HCT116 (cell line): ENCODE measurements around the gene ARVCF. TPM values are rescaled to one million over a fixed set of nuclear protein-coding genes. Genes with fewer than 3 reads are reported as not detected.

ENCODE experiments used
- ATAC-seq: fragments of 200-7000 bp; cut with Tn5 transposase; 2 replicates; pipeline ENCODE4 v1.9.1; 2020; ENCODE audit warnings: mild to moderate bottlenecking, moderate library complexity
- BruUV-seq: library from RNA; stranded (reverse); fragments of 400-500 nt; replicated peaks from 2 replicates; lab custom pipeline; 2021; lab: Mats Ljungman, UMichigan
- CTCF ChIA-PET: fragments of 300-600 bp; sonication (Branson Sonifier 250); formaldehyde crosslinking; loops from one replicate; lab custom pipeline; 2021; ENCODE audit warnings: antibody characterized with exemption; lab: Charles Lee
- POLR2A ChIA-PET: fragments of 300-600, 350-600 bp; sonication (Branson Sonifier 250); formaldehyde crosslinking; loops from one replicate; lab custom pipeline; 2021; ENCODE audit warnings: antibody characterized with exemption; lab: Charles Lee
- RAD21 ChIA-PET, 2 experiments: fragments of 300-600 bp; sonication (Branson Sonifier 250); formaldehyde crosslinking; loops; one replicate each; lab custom pipeline; 2023; ENCODE audit warnings: low total read pairs in 2 of 2; ENCODE audit not compliant: uncharacterized antibody in 2 of 2, unreplicated experiment in 2 of 2, low non-redundant PET in 1 of 2; lab: Charles Lee
- DNase-seq: peaks from one replicate; pipeline ENCODE4 v3.0.0-alpha.2; 2010; ENCODE audit warnings: low read depth, low spot score
- H2AFZ ChIP-seq: fragments of 200-600 bp; shearing (Covaris generic), sonication (generic); 2 replicates; pipeline ENCODE4 v1.6.1; 2017; ENCODE audit warnings: low read depth, mixed run types, mixed read lengths, antibody characterized with exemption, low read length; ENCODE audit not compliant: poor library complexity, severe bottlenecking
- H3K27ac ChIP-seq: 2 replicates; pipeline ENCODE4 v1.5.1; 2012; ENCODE audit warnings: low read depth, low read length
- H3K27me3 ChIP-seq: fragments of 200-600 bp; sonication (generic); 2 replicates; pipeline ENCODE4 v1.6.1; 2016; ENCODE audit warnings: mixed run types, low read length, mixed read lengths; ENCODE audit not compliant: insufficient read depth
- H3K36me3 ChIP-seq, 2 experiments: fragments of 200-500 bp in 1 of 2; fragments of 200-600 bp in 1 of 2; sonication (Bioruptor generic) in 1 of 2; sonication (generic) in 1 of 2; 2 replicates each; pipeline versions ENCODE4 v1.5.1 to v1.6.1; 2014 to 2016; ENCODE audit warnings: low read length in 2 of 2, inconsistent platforms in 1 of 2, mixed read lengths in 1 of 2, mixed run types in 1 of 2; ENCODE audit not compliant: insufficient read depth in 2 of 2, control insufficient read depth in 1 of 2
- H3K4me1 ChIP-seq, 2 experiments: fragments of 200-600 bp in 1 of 2; sonication (generic) in 1 of 2; 2 replicates each; pipeline versions ENCODE4 v1.5.1 to v1.6.1; 2012 to 2017; ENCODE audit warnings: low read length in 2 of 2, inconsistent platforms in 1 of 2, mild to moderate bottlenecking in 1 of 2, mixed read lengths in 1 of 2, mixed run types in 1 of 2, moderate library complexity in 1 of 2; ENCODE audit not compliant: insufficient read depth in 2 of 2, control insufficient read depth in 1 of 2
- H3K4me2 ChIP-seq: fragments of 200-600 bp; sonication (generic); 2 replicates; pipeline ENCODE4 v1.6.1; 2017; ENCODE audit warnings: mixed run types, low read length, mixed read lengths
- H3K4me3 ChIP-seq, 2 experiments: fragments of 200-600 bp in 1 of 2; sonication (generic) in 1 of 2; replicated peaks in 1 of 2; 2 replicates each; pipeline ENCODE4 v1.5.1; 2011 to 2016; ENCODE audit warnings: low read length in 2 of 2, control low read depth in 1 of 2, low read depth in 1 of 2, mild to moderate bottlenecking in 1 of 2, mixed read lengths in 1 of 2, mixed run types in 1 of 2
- H3K79me2 ChIP-seq: fragments of 200-600 bp; sonication (generic); 2 replicates; pipeline ENCODE4 v1.6.1; 2017; ENCODE audit warnings: mild to moderate bottlenecking, mixed run types, low read length, moderate library complexity, mixed read lengths; ENCODE audit not compliant: insufficient read depth
- H3K9ac ChIP-seq: fragments of 200-600 bp; sonication (generic); 2 replicates; pipeline ENCODE4 v1.6.1; 2016; ENCODE audit warnings: low read length, mixed read lengths
- H3K9me2 ChIP-seq: fragments of 200-600 bp; sonication (generic), shearing (Covaris generic); 2 replicates; pipeline ENCODE4 v1.6.1; 2017; ENCODE audit warnings: mixed run types, mild to moderate bottlenecking, moderate library complexity; ENCODE audit not compliant: insufficient read depth
- H3K9me3 ChIP-seq, 2 experiments: fragments of 200-500 bp in 1 of 2; fragments of 200-600 bp in 1 of 2; sonication (Bioruptor generic) in 1 of 2; sonication (generic) in 1 of 2; 2 replicates each; pipeline ENCODE4 v1.6.1; 2014 to 2017; ENCODE audit warnings: low read length in 2 of 2, mixed read lengths in 2 of 2, inconsistent platforms in 1 of 2, low read depth in 1 of 2, mild to moderate bottlenecking in 1 of 2, mixed run types in 1 of 2, moderate library complexity in 1 of 2; ENCODE audit not compliant: control insufficient read depth in 1 of 2, insufficient read depth in 1 of 2
- H4K20me1 ChIP-seq: fragments of 200-600 bp; sonication (generic), shearing (Covaris generic); 2 replicates; pipeline ENCODE4 v1.6.1; 2017; ENCODE audit warnings: mixed run types, mild to moderate bottlenecking, moderate library complexity; ENCODE audit not compliant: insufficient read depth
- CBX3 ChIP-seq: IDR thresholded peaks from 2 replicates; pipeline ENCODE4 v1.6.1; 2012; ENCODE audit warnings: low read depth
- EGR1 ChIP-seq: IDR thresholded peaks from 2 replicates; pipeline ENCODE4 v1.6.1; 2012; ENCODE audit warnings: low read depth
- EZH2phosphoT487 ChIP-seq: fragments of 200-600 bp; IDR thresholded peaks from 2 replicates; pipeline ENCODE4 v1.6.1; 2018; ENCODE audit warnings: antibody characterized with exemption, borderline replicate concordance
- FOSL1 ChIP-seq: IDR thresholded peaks from 2 replicates; pipeline ENCODE4 v1.6.1; 2012; ENCODE audit warnings: low read depth
- JUND ChIP-seq: IDR thresholded peaks from 2 replicates; pipeline ENCODE4 v1.6.1; 2012
- TCF7L2 ChIP-seq: IDR thresholded peaks from 2 replicates; pipeline ENCODE4 v1.7.0; 2011; ENCODE audit warnings: borderline replicate concordance, inconsistent platforms; ENCODE audit not compliant: insufficient read depth, insufficient read length; ENCODE audit errors: extremely low read depth
- ZNF274 ChIP-seq: fragments of 200-500 bp; sonication (Bioruptor generic); IDR thresholded peaks from 2 replicates; pipeline ENCODE4 v1.6.1; 2014; ENCODE audit warnings: mild to moderate bottlenecking, low read depth, low read length, inconsistent platforms
- intact Hi-C: fragments of 100-400 bp; cut with micrococcal nuclease; formaldehyde crosslinking; loops from 2 replicates; pipeline ENCODE4 v1.10.0; 2022
- total RNA-seq: library from RNA; stranded (reverse); gene quantifications from one replicate; pipeline ENCODE4 v1.2.1, GENCODE V29; 2021; ENCODE audit not compliant: unreplicated experiment
- TF ChIP-seq, protein P1 (sequence below): IDR thresholded peaks from 2 replicates; pipeline ENCODE4 v1.6.1; 2012
- TF ChIP-seq, protein P2 (sequence below): IDR thresholded peaks from 2 replicates; pipeline ENCODE4 v1.6.1; 2011; ENCODE audit warnings: mild to moderate bottlenecking, low read length, moderate library complexity; ENCODE audit not compliant: insufficient replicate concordance; ENCODE audit errors: extremely low read depth
- TF ChIP-seq, protein P3 (sequence below): IDR thresholded peaks from 2 replicates; pipeline ENCODE4 v1.6.1; 2012
- TF ChIP-seq, protein P4 (sequence below), 3 experiments: fragments of 200-600 bp in 1 of 3; sonication (generic) in 1 of 3; IDR thresholded peaks in 2 of 3; conservative IDR thresholded peaks in 1 of 3; 2 replicates each; pipeline ENCODE4 v1.5.1; 2012 to 2017; ENCODE audit warnings: low read depth in 2 of 3, low read length in 2 of 3, antibody characterized with exemption in 1 of 3, borderline replicate concordance in 1 of 3, control low read depth in 1 of 3, mild to moderate bottlenecking in 1 of 3, mixed read lengths in 1 of 3, mixed run types in 1 of 3, moderate library complexity in 1 of 3; ENCODE audit not compliant: insufficient read depth in 1 of 3

ARVCF gene
- total RNA-seq, 1 experiment from 2014 or later = 42.8 TPM

DNA sequence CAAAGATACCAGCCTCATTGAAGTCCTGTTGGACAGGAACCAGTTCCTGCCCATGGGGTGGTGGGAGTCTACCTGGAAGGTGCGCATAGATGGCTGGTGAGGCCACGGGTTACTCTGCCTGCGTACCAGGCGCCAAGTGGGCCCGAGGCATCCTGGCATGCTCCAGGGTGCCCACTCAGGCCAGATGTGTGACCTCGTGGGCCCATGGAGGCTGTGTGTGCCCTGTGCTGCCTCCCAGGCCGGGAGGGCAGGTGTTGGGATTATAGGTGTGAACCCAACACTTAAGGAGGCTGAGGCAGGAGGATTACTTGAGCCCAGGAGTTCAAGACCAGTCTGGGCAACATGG lies 27.3 kb upstream of the ARVCF start:
- Histone ChIP-seq H3K27ac (no peak overlapping the region), H3K36me3 (peaks cover 0 to 11% of the 10 kb centered on the region in 2 experiments; a peak in 2 of 4 replicates), H3K79me2 (no peaks in the 10 kb centered on the region), H3K4me1 (no peaks in the 10 kb centered on the region), H3K4me2 (no peak overlapping the region), H3K9me3 (no peaks in the 10 kb centered on the region), H3K4me3 (no peak overlapping the region), H4K20me1 (no peaks in the 10 kb centered on the region), H3K9me2 (no peaks in the 10 kb centered on the region), H3K27me3 (no peaks in the 10 kb centered on the region), H2AFZ (no peak overlapping the region), H3K9ac (no peak overlapping the region)
- no peak for DNase-seq
- ChIA-PET POLR2A (no interaction called here), CTCF (no interaction called here), RAD21 (no interaction called here)
- ATAC-seq = no peak
- intact Hi-C loops = no loop called here
- TF ChIP-seq TCF7L2 = no peak
- TF ChIP-seq EGR1 = no peak
- TF ChIP-seq, protein P1, sequence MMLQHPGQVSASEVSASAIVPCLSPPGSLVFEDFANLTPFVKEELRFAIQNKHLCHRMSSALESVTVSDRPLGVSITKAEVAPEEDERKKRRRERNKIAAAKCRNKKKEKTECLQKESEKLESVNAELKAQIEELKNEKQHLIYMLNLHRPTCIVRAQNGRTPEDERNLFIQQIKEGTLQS = no peak
- TF ChIP-seq, protein P2, sequence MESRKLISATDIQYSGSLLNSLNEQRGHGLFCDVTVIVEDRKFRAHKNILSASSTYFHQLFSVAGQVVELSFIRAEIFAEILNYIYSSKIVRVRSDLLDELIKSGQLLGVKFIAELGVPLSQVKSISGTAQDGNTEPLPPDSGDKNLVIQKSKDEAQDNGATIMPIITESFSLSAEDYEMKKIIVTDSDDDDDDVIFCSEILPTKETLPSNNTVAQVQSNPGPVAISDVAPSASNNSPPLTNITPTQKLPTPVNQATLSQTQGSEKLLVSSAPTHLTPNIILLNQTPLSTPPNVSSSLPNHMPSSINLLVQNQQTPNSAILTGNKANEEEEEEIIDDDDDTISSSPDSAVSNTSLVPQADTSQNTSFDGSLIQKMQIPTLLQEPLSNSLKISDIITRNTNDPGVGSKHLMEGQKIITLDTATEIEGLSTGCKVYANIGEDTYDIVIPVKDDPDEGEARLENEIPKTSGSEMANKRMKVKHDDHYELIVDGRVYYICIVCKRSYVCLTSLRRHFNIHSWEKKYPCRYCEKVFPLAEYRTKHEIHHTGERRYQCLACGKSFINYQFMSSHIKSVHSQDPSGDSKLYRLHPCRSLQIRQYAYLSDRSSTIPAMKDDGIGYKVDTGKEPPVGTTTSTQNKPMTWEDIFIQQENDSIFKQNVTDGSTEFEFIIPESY = no peak
- TF ChIP-seq JUND = no peak
- TF ChIP-seq, protein P3, sequence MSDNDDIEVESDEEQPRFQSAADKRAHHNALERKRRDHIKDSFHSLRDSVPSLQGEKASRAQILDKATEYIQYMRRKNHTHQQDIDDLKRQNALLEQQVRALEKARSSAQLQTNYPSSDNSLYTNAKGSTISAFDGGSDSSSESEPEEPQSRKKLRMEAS = no peak
- TF ChIP-seq FOSL1 = no peak
- TF ChIP-seq ZNF274 = no peak
- no peak for TF ChIP-seq EZH2phosphoT487
- no peak for TF ChIP-seq CBX3
- TF ChIP-seq, protein P4, sequence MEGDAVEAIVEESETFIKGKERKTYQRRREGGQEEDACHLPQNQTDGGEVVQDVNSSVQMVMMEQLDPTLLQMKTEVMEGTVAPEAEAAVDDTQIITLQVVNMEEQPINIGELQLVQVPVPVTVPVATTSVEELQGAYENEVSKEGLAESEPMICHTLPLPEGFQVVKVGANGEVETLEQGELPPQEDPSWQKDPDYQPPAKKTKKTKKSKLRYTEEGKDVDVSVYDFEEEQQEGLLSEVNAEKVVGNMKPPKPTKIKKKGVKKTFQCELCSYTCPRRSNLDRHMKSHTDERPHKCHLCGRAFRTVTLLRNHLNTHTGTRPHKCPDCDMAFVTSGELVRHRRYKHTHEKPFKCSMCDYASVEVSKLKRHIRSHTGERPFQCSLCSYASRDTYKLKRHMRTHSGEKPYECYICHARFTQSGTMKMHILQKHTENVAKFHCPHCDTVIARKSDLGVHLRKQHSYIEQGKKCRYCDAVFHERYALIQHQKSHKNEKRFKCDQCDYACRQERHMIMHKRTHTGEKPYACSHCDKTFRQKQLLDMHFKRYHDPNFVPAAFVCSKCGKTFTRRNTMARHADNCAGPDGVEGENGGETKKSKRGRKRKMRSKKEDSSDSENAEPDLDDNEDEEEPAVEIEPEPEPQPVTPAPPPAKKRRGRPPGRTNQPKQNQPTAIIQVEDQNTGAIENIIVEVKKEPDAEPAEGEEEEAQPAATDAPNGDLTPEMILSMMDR (IDR thresholded peaks at IDR 0.05 in 2 of 3, conservative IDR thresholded peaks at IDR 0.05 in 1 of 3; ENCODE audit: borderline replicate concordance in 1 of 3, insufficient read depth in 1 of 3, low read depth in 2 of 3, low read length in 2 of 3) = no peak
- no TSS peak for BruUV-seq
